ENCODE data around the gene SEC23IP. TPM values are rescaled to one million over a fixed set of nuclear protein-coding genes. Genes with fewer than 3 reads are reported as not detected.

Gene SEC23IP
- total RNA-seq, 1 donor from 2014 or later: 64.6 TPM

- H3K4me3 Mint-ChIP-seq (ENCODE audit: unreplicated experiment): no peak overlapping the region
- no peak overlapping the region for H3K27ac Mint-ChIP-seq (ENCODE audit: unreplicated experiment)
Measured at GRCh38 chr10:119852277-119852676, 40.3 kb upstream of the SEC23IP start.

DNA sequence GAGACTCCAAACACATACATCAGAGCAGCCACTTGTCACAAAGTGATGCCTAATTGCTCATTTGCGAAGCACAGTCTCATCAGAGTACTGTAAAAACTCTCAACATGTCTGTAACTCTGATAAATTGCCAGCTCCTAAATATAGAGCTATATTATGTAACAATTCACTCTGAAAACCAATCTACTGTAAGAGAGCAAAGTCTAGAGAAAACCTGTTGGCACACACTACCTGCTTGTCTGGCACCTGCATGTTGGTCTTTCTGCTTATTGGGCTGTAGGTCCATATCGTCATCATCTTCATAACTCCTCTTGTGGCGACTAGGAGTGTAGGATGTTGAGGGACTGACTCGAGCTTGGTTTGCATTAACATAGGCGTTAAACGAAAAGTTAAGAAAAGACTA is 39.7 kb upstream of the SEC23IP start:
- Mint-ChIP-seq H3K27ac (ENCODE audit: unreplicated experiment) (no peak overlapping the region), H3K27me3 (ENCODE audit: unreplicated experiment) (no peaks in the 10 kb centered on the region), H3K4me1 (ENCODE audit: unreplicated experiment) (peaks cover 22% of the 10 kb centered on the region), H3K36me3 (ENCODE audit: unreplicated experiment) (peaks cover 29% of the 10 kb centered on the region), H3K4me3 (ENCODE audit: unreplicated experiment) (no peak overlapping the region), H3K9me3 (ENCODE audit: unreplicated experiment) (no peaks in the 10 kb centered on the region)
- DNase-seq (ENCODE audit: extremely low spot score, unreplicated experiment): no peak
- TF ChIP-seq, protein P1, sequence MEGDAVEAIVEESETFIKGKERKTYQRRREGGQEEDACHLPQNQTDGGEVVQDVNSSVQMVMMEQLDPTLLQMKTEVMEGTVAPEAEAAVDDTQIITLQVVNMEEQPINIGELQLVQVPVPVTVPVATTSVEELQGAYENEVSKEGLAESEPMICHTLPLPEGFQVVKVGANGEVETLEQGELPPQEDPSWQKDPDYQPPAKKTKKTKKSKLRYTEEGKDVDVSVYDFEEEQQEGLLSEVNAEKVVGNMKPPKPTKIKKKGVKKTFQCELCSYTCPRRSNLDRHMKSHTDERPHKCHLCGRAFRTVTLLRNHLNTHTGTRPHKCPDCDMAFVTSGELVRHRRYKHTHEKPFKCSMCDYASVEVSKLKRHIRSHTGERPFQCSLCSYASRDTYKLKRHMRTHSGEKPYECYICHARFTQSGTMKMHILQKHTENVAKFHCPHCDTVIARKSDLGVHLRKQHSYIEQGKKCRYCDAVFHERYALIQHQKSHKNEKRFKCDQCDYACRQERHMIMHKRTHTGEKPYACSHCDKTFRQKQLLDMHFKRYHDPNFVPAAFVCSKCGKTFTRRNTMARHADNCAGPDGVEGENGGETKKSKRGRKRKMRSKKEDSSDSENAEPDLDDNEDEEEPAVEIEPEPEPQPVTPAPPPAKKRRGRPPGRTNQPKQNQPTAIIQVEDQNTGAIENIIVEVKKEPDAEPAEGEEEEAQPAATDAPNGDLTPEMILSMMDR (IDR thresholded peaks at IDR 0.05): no peak

More at GRCh38 chr10:119852277-119852676, 40.3 kb upstream of the SEC23IP start:
- no peak for DNase-seq (ENCODE audit: extremely low spot score, unreplicated experiment)
- no peaks in the 10 kb centered on the region for H3K9me3 Mint-ChIP-seq (ENCODE audit: unreplicated experiment)
- H3K27me3 Mint-ChIP-seq (ENCODE audit: unreplicated experiment): no peaks in the 10 kb centered on the region
- peaks cover 23% of the 10 kb centered on the region for H3K4me1 Mint-ChIP-seq (ENCODE audit: unreplicated experiment)
- peaks cover 32% of the 10 kb centered on the region for H3K36me3 Mint-ChIP-seq (ENCODE audit: unreplicated experiment)
- TF ChIP-seq, protein P1 (IDR thresholded peaks at IDR 0.05): no peak

DNA sequence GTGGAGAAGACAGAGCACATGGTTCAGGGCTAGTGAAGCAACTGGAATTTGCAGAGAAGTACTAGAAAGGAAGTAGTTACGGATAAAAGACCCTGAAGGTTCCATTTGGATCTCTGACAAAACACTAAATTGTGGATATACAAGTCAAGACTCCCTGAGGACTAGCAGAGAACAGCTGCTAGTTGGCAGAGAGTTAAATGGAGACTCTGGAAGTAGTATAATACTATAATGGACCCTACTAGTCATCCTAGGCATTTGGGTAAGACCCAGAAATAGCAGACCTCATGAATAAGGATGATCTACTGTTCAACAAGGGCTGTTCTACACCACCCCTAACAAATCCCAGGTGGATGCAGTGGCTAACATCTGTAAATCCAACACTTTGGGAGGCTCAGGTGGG is 39.0 kb upstream of the SEC23IP start:
- peaks cover 27% of the 10 kb centered on the region for H3K36me3 Mint-ChIP-seq (ENCODE audit: unreplicated experiment)
- no peaks in the 10 kb centered on the region for H3K27me3 Mint-ChIP-seq (ENCODE audit: unreplicated experiment)
- H3K4me1 Mint-ChIP-seq (ENCODE audit: unreplicated experiment): peaks cover 18% of the 10 kb centered on the region
- no peak overlapping the region for H3K27ac Mint-ChIP-seq (ENCODE audit: unreplicated experiment)
- no peaks in the 10 kb centered on the region for H3K9me3 Mint-ChIP-seq (ENCODE audit: unreplicated experiment)
- no peak overlapping the region for H3K4me3 Mint-ChIP-seq (ENCODE audit: unreplicated experiment)
- TF ChIP-seq, protein P1 (IDR thresholded peaks at IDR 0.05): no peak
- DNase-seq (ENCODE audit: extremely low spot score, unreplicated experiment): no peak

DNA sequence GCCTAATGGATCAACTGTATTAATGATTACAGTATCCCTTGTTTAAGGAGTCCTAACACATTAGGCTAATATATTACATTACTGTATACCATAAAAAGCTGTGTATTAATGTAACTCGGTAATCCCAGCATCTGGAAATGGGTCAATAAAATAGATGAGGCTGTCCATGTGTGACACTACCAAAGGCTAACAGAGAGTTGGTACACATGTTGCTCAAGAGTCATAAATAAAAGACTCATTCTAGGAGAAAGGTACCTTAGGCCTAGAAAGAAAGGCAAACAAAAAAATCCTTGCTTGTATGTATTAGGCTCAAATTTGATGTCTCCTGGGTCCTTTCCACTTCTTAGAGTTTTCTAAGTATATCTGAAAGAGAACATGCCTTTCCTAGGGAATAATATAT is 34.5 kb upstream of the SEC23IP start:
- Mint-ChIP-seq H3K4me1 (ENCODE audit: unreplicated experiment) (peaks cover 4% of the 10 kb centered on the region), H3K27me3 (ENCODE audit: unreplicated experiment) (no peaks in the 10 kb centered on the region), H3K36me3 (ENCODE audit: unreplicated experiment) (peaks cover 14% of the 10 kb centered on the region), H3K27ac (ENCODE audit: unreplicated experiment) (no peak overlapping the region), H3K4me3 (ENCODE audit: unreplicated experiment) (no peak overlapping the region), H3K9me3 (ENCODE audit: unreplicated experiment) (no peaks in the 10 kb centered on the region)
- TF ChIP-seq, protein P1 (IDR thresholded peaks at IDR 0.05): no peak
- DNase-seq (ENCODE audit: extremely low spot score, unreplicated experiment): no peak

DNA sequence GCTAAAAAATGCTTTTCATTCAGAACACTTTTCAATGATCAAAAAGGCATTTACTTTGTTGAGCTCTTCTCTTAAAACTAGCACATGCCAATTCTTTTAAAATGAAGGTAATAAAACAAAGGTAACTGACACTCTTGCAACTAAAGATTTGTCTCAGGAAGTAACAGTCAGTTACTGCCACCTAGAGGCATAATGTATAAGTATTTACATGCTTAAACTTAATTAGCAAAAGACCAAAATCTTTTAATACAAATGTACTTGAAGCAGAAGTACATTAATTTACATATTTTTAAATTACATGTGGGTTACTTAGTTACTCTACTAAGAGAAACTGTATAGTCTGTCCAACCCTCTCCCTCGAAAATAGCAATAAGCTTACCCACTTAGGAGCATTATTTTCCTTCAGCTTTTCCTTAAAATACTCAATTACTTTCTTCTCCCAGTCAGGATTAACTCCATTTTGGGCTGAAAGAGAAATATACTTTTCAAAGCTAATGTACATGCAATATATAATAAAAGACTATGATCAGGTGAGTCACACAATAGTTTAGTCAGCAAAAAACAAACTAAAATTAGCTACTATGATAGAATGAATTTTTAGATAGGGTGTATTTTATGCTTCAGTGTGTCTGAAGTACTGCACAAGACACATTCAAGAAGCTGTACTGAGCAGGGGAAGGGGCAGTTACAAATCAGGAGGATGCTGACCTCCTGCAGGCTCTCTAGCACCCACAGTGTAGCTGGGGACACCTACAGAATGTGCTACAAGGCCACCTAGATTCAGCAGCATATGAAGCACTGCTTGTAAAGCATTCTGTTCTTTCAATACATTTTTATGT is 32.9 kb upstream of the SEC23IP start:
- peak overlapping the region; percentile 40 for H3K27ac Mint-ChIP-seq (ENCODE audit: unreplicated experiment)
- H3K27me3 Mint-ChIP-seq (ENCODE audit: unreplicated experiment): no peaks in the 10 kb centered on the region
- H3K9me3 Mint-ChIP-seq (ENCODE audit: unreplicated experiment): peaks cover 3% of the 10 kb centered on the region
- TF ChIP-seq, protein P1 (IDR thresholded peaks at IDR 0.05): peak; percentile 67
- DNase-seq (ENCODE audit: extremely low spot score, unreplicated experiment): no peak
- peaks cover 13% of the 10 kb centered on the region for H3K36me3 Mint-ChIP-seq (ENCODE audit: unreplicated experiment)
- no peak overlapping the region for H3K4me3 Mint-ChIP-seq (ENCODE audit: unreplicated experiment)
- peaks cover 4% of the 10 kb centered on the region for H3K4me1 Mint-ChIP-seq (ENCODE audit: unreplicated experiment)
